Activated B cell treated with CpG ODN at 0.5 μM for 24 hours (primary cell): Measurements from ENCODE around the gene R3HDM1. TPM values are rescaled to one million over a fixed set of nuclear protein-coding genes. Genes with fewer than 3 reads are reported as not detected.

ENCODE experiments used
- ATAC-seq: fragments of 200-7000 bp; cut with Tn5 transposase; one replicate; pipeline ENCODE4 v1.10.0; 2021; ENCODE audit warnings: low read depth, mild to moderate bottlenecking, moderate library complexity
- CTCF ChIA-PET: fragments of 350-600 bp; sonication (Branson Sonifier 250); formaldehyde crosslinking; loops from one replicate; lab custom pipeline; 2021; ENCODE audit warnings: antibody characterized with exemption; lab: Charles Lee
- POLR2A ChIA-PET: fragments of 350-600 bp; sonication (Branson Sonifier 250); formaldehyde crosslinking; loops from one replicate; lab custom pipeline; 2021; ENCODE audit warnings: antibody characterized with exemption; lab: Charles Lee
- DNase-seq: peaks from one replicate; pipeline ENCODE4 v3.0.0; 2022
- H3K27ac Mint-ChIP-seq: one replicate; pipeline ENCODE4 v1.8.0; 2020; ENCODE audit warnings: mixed read lengths
- H3K27me3 Mint-ChIP-seq: one replicate; pipeline ENCODE4 v1.8.0; 2021; ENCODE audit warnings: mixed read lengths
- H3K36me3 Mint-ChIP-seq: one replicate; pipeline ENCODE4 v1.8.0; 2021; ENCODE audit warnings: low read depth, mixed read lengths
- H3K4me1 Mint-ChIP-seq: one replicate; pipeline ENCODE4 v1.8.0; 2021; ENCODE audit warnings: mixed read lengths
- H3K4me3 Mint-ChIP-seq: one replicate; pipeline ENCODE4 v1.8.0; 2020; ENCODE audit warnings: mild to moderate bottlenecking, mixed read lengths
- H3K9me3 Mint-ChIP-seq: one replicate; pipeline ENCODE4 v1.8.0; 2020; ENCODE audit warnings: mixed read lengths
- CTCF ChIP-seq: fragments of 200-600 bp; IDR thresholded peaks from one replicate; pipeline ENCODE4 v1.8.0; 2022; ENCODE audit warnings: antibody characterized with exemption, mild to moderate bottlenecking
- intact Hi-C: fragments of 100-400 bp; cut with micrococcal nuclease; formaldehyde crosslinking; loops from one replicate; pipeline ENCODE4 v1.15.1; 2024
- total RNA-seq: library from RNA; stranded (reverse); gene quantifications from 2 replicates; pipeline ENCODE4 v1.2.3, GENCODE V29; 2022

The R3HDM1 gene
- total RNA-seq, 1 donor from 2014 or later = 49.8 TPM

GRCh38 chr2:135733045-135733444 is 201.8 kb downstream of the R3HDM1 start:
- ATAC-seq (no peak), DNase-seq (no peak)
- intact Hi-C loops = no loop called here
- no peak for TF ChIP-seq CTCF
- Mint-ChIP-seq H3K4me3 (no peak overlapping the region), H3K9me3 (no peaks in the 10 kb centered on the region), H3K4me1 (no peaks in the 10 kb centered on the region), H3K27ac (no peak overlapping the region), H3K27me3 (no peaks in the 10 kb centered on the region), H3K36me3 (no peaks in the 10 kb centered on the region)
- ChIA-PET CTCF (no interaction called here), POLR2A (no interaction called here)

GRCh38 chr2:135736546-135736945 is 205.3 kb downstream of the R3HDM1 start:
- Mint-ChIP-seq H3K9me3 (peaks cover 1% of the 10 kb centered on the region), H3K4me1 (peaks cover 3% of the 10 kb centered on the region), H3K27me3 (no peaks in the 10 kb centered on the region), H3K36me3 (no peaks in the 10 kb centered on the region), H3K27ac (no peak overlapping the region), H3K4me3 (no peak overlapping the region)
- DNase-seq (no peak), ATAC-seq (no peak)
- TF ChIP-seq CTCF = no peak
- intact Hi-C loops = no loop called here
- ChIA-PET CTCF (no interaction called here), POLR2A (no interaction called here)

GRCh38 chr2:135740206-135740605 is 208.9 kb downstream of the R3HDM1 start:
- POLR2A ChIA-PET = no interaction called here
- Mint-ChIP-seq H3K27me3 (no peaks in the 10 kb centered on the region), H3K4me1 (peaks cover 30% of the 10 kb centered on the region), H3K4me3 (no peak overlapping the region), H3K36me3 (peaks cover 11% of the 10 kb centered on the region), H3K27ac (no peak overlapping the region), H3K9me3 (peaks cover 1% of the 10 kb centered on the region)
- intact Hi-C loops = loop anchor here (2.0 to 10.0 kb wide), 3 partner anchors 245 to 642 kb away; partner anchors contain the start of gene DARS1
- DNase-seq = no peak
- CTCF ChIA-PET = no interaction called here
- TF ChIP-seq CTCF = no peak
- ATAC-seq = no peak

- intact Hi-C loops = loop anchor here (1.0 to 10.0 kb wide), 7 partner anchors 135 to 823 kb away; partner anchors contain the start of genes CCNT2, DARS1, MCM6 and R3HDM1
- Mint-ChIP-seq H3K36me3 (peaks cover 15% of the 10 kb centered on the region), H3K4me3 (no peak overlapping the region), H3K4me1 (peaks cover 34% of the 10 kb centered on the region), H3K27ac (peak overlapping the region; percentile 99), H3K9me3 (peaks cover 1% of the 10 kb centered on the region), H3K27me3 (no peaks in the 10 kb centered on the region)
- no peak for TF ChIP-seq CTCF
- ChIA-PET CTCF (interaction anchor here (0.6 kb wide), 1 partner anchor 56 kb away, joined by 3 read pairs; no protein-coding TSS in a partner anchor), POLR2A (no interaction called here)
- no peak for DNase-seq
- no peak for ATAC-seq
These were observed 209.7 kb downstream of the R3HDM1 start for GRCh38 chr2:135741043-135741394.

GRCh38 chr2:135741395-135742324 is 210.4 kb downstream of the R3HDM1 start, which contains the start of gene UBXN4:
TSS of gene UBXN4 (plus strand) at chr2:135741855. CDS start at chr2:135741930, 75 bp downstream.
- Mint-ChIP-seq H3K36me3 (peaks cover 21% of the 10 kb centered on the region), H3K27ac (peak within 1 kb of the TSS; percentile 99), H3K4me1 (peaks cover 40% of the 10 kb centered on the region), H3K4me3 (peak within 1 kb of the TSS; percentile 99), H3K27me3 (no peaks in the 10 kb centered on the region), H3K9me3 (peaks cover 1% of the 10 kb centered on the region)
- ChIA-PET POLR2A (interaction anchor here (1.0 to 1.1 kb wide), 2 partner anchors 10 to 689 kb away, joined by 3 read pairs; partner anchors contain the start of gene RAB3GAP1), CTCF (no interaction called here)
- TF ChIP-seq CTCF = no peak
- peak; percentile 81 for DNase-seq
- intact Hi-C loops = loop anchor here (1.0 to 10.0 kb wide), 7 partner anchors 135 to 823 kb away; partner anchors contain the start of genes CCNT2, DARS1, MCM6 and R3HDM1
- peak; percentile 87 for ATAC-seq
